ENCODE data around the gene NADK.

- TF ChIP-seq CTCF (IDR thresholded peaks at IDR 0.05) (no peak), POLR2A (IDR thresholded peaks at IDR 0.05) (no peak)
Observed at GRCh38 chr1:1783320-1783719, 5.0 kb upstream of the NADK start.
